HG03159 (cell line): Measurements from ENCODE around the gene PBX1.
"Not testable (repeated sequence)": the region's sequence is repeated elsewhere in the genome, so short reads cannot be mapped to it uniquely, and the experiment has no call there.

Experiments
- ATAC-seq: cut with Tn5 transposase; IDR thresholded peaks from one replicate; pipeline ENCODE4 v1.9.1; 2021; ENCODE audit warnings: mild to moderate bottlenecking, moderate library complexity; ENCODE audit not compliant: unreplicated experiment

The PBX1 gene

GRCh38 chr1:164589961-164590507 lies 31.1 kb downstream of the PBX1 start:
- no peak for ATAC-seq

- no peak for ATAC-seq
Measured at GRCh38 chr1:164590592-164590991, 31.6 kb downstream of the PBX1 start.

- ATAC-seq, result no peak
Measured at GRCh38 chr1:164591858-164592257, 32.9 kb downstream of the PBX1 start.

- ATAC-seq, result no peak
Measured at GRCh38 chr1:164592634-164593033, 33.6 kb downstream of the PBX1 start.

- no peak for ATAC-seq
Measured at GRCh38 chr1:164595212-164595611, 36.2 kb downstream of the PBX1 start.

GRCh38 chr1:164596172-164596571 lies 37.2 kb downstream of the PBX1 start:
- ATAC-seq, result no peak

- ATAC-seq, result no peak
Measured at GRCh38 chr1:164598719-164599118, 39.7 kb downstream of the PBX1 start.

- no peak for ATAC-seq
Measured at GRCh38 chr1:164599272-164599671, 40.3 kb downstream of the PBX1 start.

- no peak for ATAC-seq
Measured at GRCh38 chr1:164601399-164602100, 42.6 kb downstream of the PBX1 start.

- ATAC-seq, result no peak
Measured at GRCh38 chr1:164602101-164602422, 43.1 kb downstream of the PBX1 start.

GRCh38 chr1:164602480-164603093 lies 43.6 kb downstream of the PBX1 start:
- ATAC-seq, result no peak

- ATAC-seq, result not testable (repeated sequence)
Measured at GRCh38 chr1:164603805-164604204, 44.8 kb downstream of the PBX1 start.

- ATAC-seq, result no peak
Measured at GRCh38 chr1:164604541-164604940, 45.6 kb downstream of the PBX1 start.

- no peak for ATAC-seq
Measured at GRCh38 chr1:164605254-164606091, 46.5 kb downstream of the PBX1 start.

GRCh38 chr1:164607351-164607750 lies 48.4 kb downstream of the PBX1 start:
- ATAC-seq, result no peak

- no peak for ATAC-seq
Measured at GRCh38 chr1:164608651-164609057, 49.7 kb downstream of the PBX1 start.

GRCh38 chr1:164609089-164609488 lies 50.1 kb downstream of the PBX1 start:
- no peak for ATAC-seq

- ATAC-seq, result no peak
Measured at GRCh38 chr1:164610538-164611222, 51.7 kb downstream of the PBX1 start.

GRCh38 chr1:164611754-164612642 lies 53.0 kb downstream of the PBX1 start:
- ATAC-seq, result no peak

GRCh38 chr1:164613176-164613575 lies 54.2 kb downstream of the PBX1 start:
- ATAC-seq, result no peak
